DOHH2 (cell line): ENCODE data around the gene CBFA2T2.
"Not testable (repeated sequence)": the region's sequence is repeated elsewhere in the genome, so short reads cannot be mapped to it uniquely, and the experiment has no call there.

Source experiments
- H3F3A ChIP-seq: fragments of 200-600 bp; sonication (generic), shearing (Covaris generic); 2 replicates; pipeline ENCODE4 v1.6.0; 2016; ENCODE audit warnings: antibody characterized with exemption, mild to moderate bottlenecking; ENCODE audit not compliant: control insufficient read depth, insufficient read depth
- H3K27ac ChIP-seq: fragments of 200-600 bp; sonication (generic); 2 replicates; pipeline ENCODE4 v1.5.1; 2014; ENCODE audit warnings: low read depth, mild to moderate bottlenecking, low read length, moderate library complexity
- H3K27me3 ChIP-seq: fragments of 200-600 bp; sonication (generic); 2 replicates; pipeline ENCODE4 v1.6.1; 2014; ENCODE audit warnings: mild to moderate bottlenecking, low read length, mixed read lengths; ENCODE audit not compliant: control insufficient read depth
- H3K36me3 ChIP-seq: fragments of 200-600 bp; sonication (generic); 2 replicates; pipeline ENCODE4 v1.6.1; 2014; ENCODE audit warnings: mild to moderate bottlenecking, low read length, moderate library complexity, mixed read lengths; ENCODE audit not compliant: control insufficient read depth
- H3K4me1 ChIP-seq: fragments of 200-600 bp; sonication (generic); 2 replicates; pipeline ENCODE4 v1.6.1; 2014; ENCODE audit warnings: mild to moderate bottlenecking, low read length, mixed read lengths; ENCODE audit not compliant: control insufficient read depth
- H3K4me2 ChIP-seq: fragments of 200-600 bp; sonication (generic); 2 replicates; pipeline ENCODE4 v1.6.0; 2014; ENCODE audit warnings: mild to moderate bottlenecking, low read length, moderate library complexity
- H3K4me3 ChIP-seq: fragments of 200-600 bp; sonication (generic); 2 replicates; pipeline ENCODE4 v1.5.1; 2014; ENCODE audit warnings: mild to moderate bottlenecking, low read length, mixed read lengths
- H3K79me2 ChIP-seq: fragments of 200-600 bp; sonication (generic); 2 replicates; pipeline ENCODE4 v1.6.1; 2014; ENCODE audit warnings: mild to moderate bottlenecking, low read length, mixed read lengths; ENCODE audit not compliant: control insufficient read depth
- H3K9me2 ChIP-seq: fragments of 200-600 bp; sonication (generic); replicated peaks from 2 replicates; pipeline ENCODE4 v1.6.1; 2014; ENCODE audit warnings: mild to moderate bottlenecking, low read length, mixed read lengths; ENCODE audit not compliant: control insufficient read depth
- H3K9me3 ChIP-seq: fragments of 200-600 bp; sonication (generic); 2 replicates; pipeline ENCODE4 v1.6.1; 2014; ENCODE audit warnings: antibody characterized with exemption, low read length, mixed read lengths; ENCODE audit not compliant: control insufficient read depth, insufficient read depth
- H4K20me1 ChIP-seq: fragments of 200-600 bp; sonication (generic); 2 replicates; pipeline ENCODE4 v1.6.0; 2014; ENCODE audit warnings: low read depth, mild to moderate bottlenecking, antibody characterized with exemption, low read length, moderate library complexity; ENCODE audit not compliant: control insufficient read depth, insufficient read depth
- CTCF ChIP-seq: fragments of 200-600 bp; sonication (generic); IDR thresholded peaks from one replicate; pipeline ENCODE4 v1.5.1; 2014; ENCODE audit warnings: antibody characterized with exemption, mild to moderate bottlenecking, low read depth, low read length; ENCODE audit not compliant: poor library complexity, severe bottlenecking
- EZH2phosphoT487 ChIP-seq: fragments of 200-600 bp; sonication (generic); IDR thresholded peaks from 2 replicates; pipeline ENCODE4 v1.6.1; 2017; ENCODE audit warnings: borderline replicate concordance, mild to moderate bottlenecking, antibody characterized with exemption, low read length, moderate library complexity, mixed read lengths

The CBFA2T2 gene

GRCh38 chr20:33507461-33507860 is 17.6 kb downstream of the CBFA2T2 start:
- Histone ChIP-seq H3K79me2 (peaks cover 33% of the 10 kb centered on the region), H3K4me3 (no peak overlapping the region), H4K20me1 (no peaks in the 10 kb centered on the region), H3K4me2 (no peak overlapping the region), H3K9me2 (no peaks in the 10 kb centered on the region), H3K9me3 (no peaks in the 10 kb centered on the region), H3K36me3 (no peaks in the 10 kb centered on the region), H3F3A (no peaks in the 10 kb centered on the region), H3K27ac (no peak overlapping the region), H3K27me3 (no peaks in the 10 kb centered on the region), H3K4me1 (no peaks in the 10 kb centered on the region)
- TF ChIP-seq EZH2phosphoT487 (no peak), CTCF (no peak)

- not testable (repeated sequence) for H4K20me1 ChIP-seq, H3K4me3 ChIP-seq, H3K36me3 ChIP-seq, H3K9me3 ChIP-seq, H3K27ac ChIP-seq, H3K4me1 ChIP-seq, H3K9me2 ChIP-seq, H3K4me2 ChIP-seq, H3F3A ChIP-seq, H3K27me3 ChIP-seq
- H3K79me2 ChIP-seq: peaks cover 35% of the 10 kb centered on the region
These were observed 18.1 kb downstream of the CBFA2T2 start for GRCh38 chr20:33508015-33508414.

- H3F3A ChIP-seq, H4K20me1 ChIP-seq, H3K27ac ChIP-seq, H3K9me3 ChIP-seq, H3K9me2 ChIP-seq, H3K4me2 ChIP-seq, H3K4me3 ChIP-seq, H3K27me3 ChIP-seq, H3K4me1 ChIP-seq, H3K36me3 ChIP-seq: not testable (repeated sequence)
- peaks cover 35% of the 10 kb centered on the region for H3K79me2 ChIP-seq
These were observed 19.2 kb downstream of the CBFA2T2 start for GRCh38 chr20:33509057-33509456.

GRCh38 chr20:33511876-33512275 is 22.0 kb downstream of the CBFA2T2 start:
- H3K4me1 ChIP-seq, H3K27me3 ChIP-seq, H4K20me1 ChIP-seq, H3K4me3 ChIP-seq, H3K4me2 ChIP-seq, H3K36me3 ChIP-seq, H3K27ac ChIP-seq, H3K9me2 ChIP-seq, H3F3A ChIP-seq, H3K9me3 ChIP-seq: not testable (repeated sequence)
- H3K79me2 ChIP-seq: peaks cover 23% of the 10 kb centered on the region

GRCh38 chr20:33515569-33516216 is 25.8 kb downstream of the CBFA2T2 start:
- Histone ChIP-seq H3F3A (no peaks in the 10 kb centered on the region), H3K79me2 (peaks cover 13% of the 10 kb centered on the region), H3K27ac (no peak overlapping the region), H3K36me3 (no peaks in the 10 kb centered on the region), H4K20me1 (peaks cover under 1% of the 10 kb centered on the region; the same call in 1 of the 2 replicates), H3K9me3 (no peaks in the 10 kb centered on the region), H3K4me1 (no peaks in the 10 kb centered on the region), H3K4me3 (no peak overlapping the region), H3K4me2 (no peak overlapping the region), H3K27me3 (no peaks in the 10 kb centered on the region), H3K9me2 (no peaks in the 10 kb centered on the region)
- no peak for TF ChIP-seq EZH2phosphoT487
- TF ChIP-seq CTCF: peak; percentile 17
